ENCODE data around the gene DHRSX. TPM values are rescaled to one million over a fixed set of nuclear protein-coding genes. Genes with fewer than 3 reads are reported as not detected.

DHRSX gene
- polyA plus RNA-seq, 3 donors = 12.9 to 33.2 (median 28.3) TPM

- Histone ChIP-seq H3K9ac (ENCODE audit: insufficient read depth, low read length, poor library complexity, severe bottlenecking) (no peak overlapping the region), H3K27ac (ENCODE audit: low read depth in 1 of 2, low read length in 2 of 2) (no peak overlapping the region), H3K36me3 (replicated peaks in 1 of 2; ENCODE audit: control insufficient read depth in 1 of 2, insufficient read depth in 2 of 2, low read length in 2 of 2) (peaks cover 3 to 12% of the 10 kb centered on the region in 2 donors), H3K79me2 (ENCODE audit: insufficient read depth, low read length) (peaks cover 10% of the 10 kb centered on the region), H3K4me2 (replicated peaks; ENCODE audit: extremely low read depth, low read length, poor library complexity, severe bottlenecking) (no peak overlapping the region), H3K4me3 (replicated peaks in 1 of 3; ENCODE audit: low read depth in 2 of 3, low read length in 3 of 3) (no peak overlapping the region), H3K4me1 (ENCODE audit: control insufficient read depth in 1 of 2, insufficient read depth in 2 of 2, low read length in 2 of 2) (no peaks in the 10 kb centered on the region), H3K9me3 (replicated peaks in 1 of 2; ENCODE audit: control insufficient read depth in 1 of 2, insufficient read depth in 1 of 2, low read length in 2 of 2) (peaks cover 13 to 16% of the 10 kb centered on the region in 2 donors), H4K20me1 (ENCODE audit: insufficient read depth, low read length) (peaks cover 52% of the 10 kb centered on the region), H3K27me3 (ENCODE audit: control insufficient read depth in 2 of 2, insufficient read depth in 2 of 2, low read length in 2 of 2) (no peaks in the 10 kb centered on the region), H2AFZ (ENCODE audit: insufficient read depth, low read depth, low read length, poor library complexity, severe bottlenecking) (no peak overlapping the region)
- H3K9me3 Mint-ChIP-seq = peaks cover 5 to 16% (median 9%) of the 10 kb centered on the region in 7 donors
- no peak overlapping the region for H3K4me3 Mint-ChIP-seq
- peaks cover 0 to 2% (median 1%) of the 10 kb centered on the region in 3 donors for H3K27me3 Mint-ChIP-seq (ENCODE audit: low read depth in 3 of 3)
- H3K4me1 Mint-ChIP-seq = peaks cover 1% of the 10 kb centered on the region
- intact Hi-C loops (cut with micrococcal nuclease) = no loop called here
- H3K27ac Mint-ChIP-seq = peak overlapping the region in 1 of 7 donors; percentile 6
- TF ChIP-seq, protein P1, sequence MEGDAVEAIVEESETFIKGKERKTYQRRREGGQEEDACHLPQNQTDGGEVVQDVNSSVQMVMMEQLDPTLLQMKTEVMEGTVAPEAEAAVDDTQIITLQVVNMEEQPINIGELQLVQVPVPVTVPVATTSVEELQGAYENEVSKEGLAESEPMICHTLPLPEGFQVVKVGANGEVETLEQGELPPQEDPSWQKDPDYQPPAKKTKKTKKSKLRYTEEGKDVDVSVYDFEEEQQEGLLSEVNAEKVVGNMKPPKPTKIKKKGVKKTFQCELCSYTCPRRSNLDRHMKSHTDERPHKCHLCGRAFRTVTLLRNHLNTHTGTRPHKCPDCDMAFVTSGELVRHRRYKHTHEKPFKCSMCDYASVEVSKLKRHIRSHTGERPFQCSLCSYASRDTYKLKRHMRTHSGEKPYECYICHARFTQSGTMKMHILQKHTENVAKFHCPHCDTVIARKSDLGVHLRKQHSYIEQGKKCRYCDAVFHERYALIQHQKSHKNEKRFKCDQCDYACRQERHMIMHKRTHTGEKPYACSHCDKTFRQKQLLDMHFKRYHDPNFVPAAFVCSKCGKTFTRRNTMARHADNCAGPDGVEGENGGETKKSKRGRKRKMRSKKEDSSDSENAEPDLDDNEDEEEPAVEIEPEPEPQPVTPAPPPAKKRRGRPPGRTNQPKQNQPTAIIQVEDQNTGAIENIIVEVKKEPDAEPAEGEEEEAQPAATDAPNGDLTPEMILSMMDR (IDR thresholded peaks at IDR 0.05) = no peak
- H3K36me3 Mint-ChIP-seq = peaks cover 10 to 32% of the 10 kb centered on the region in 2 donors
- no peak for DNase-seq
- 83% methylated on average over 2 of the region's 5 CpGs for WGBS (ENCODE audit: insufficient coverage)
Measured at GRCh38 chrX:2450681-2451080, 50.1 kb downstream of the DHRSX start.

DNA sequence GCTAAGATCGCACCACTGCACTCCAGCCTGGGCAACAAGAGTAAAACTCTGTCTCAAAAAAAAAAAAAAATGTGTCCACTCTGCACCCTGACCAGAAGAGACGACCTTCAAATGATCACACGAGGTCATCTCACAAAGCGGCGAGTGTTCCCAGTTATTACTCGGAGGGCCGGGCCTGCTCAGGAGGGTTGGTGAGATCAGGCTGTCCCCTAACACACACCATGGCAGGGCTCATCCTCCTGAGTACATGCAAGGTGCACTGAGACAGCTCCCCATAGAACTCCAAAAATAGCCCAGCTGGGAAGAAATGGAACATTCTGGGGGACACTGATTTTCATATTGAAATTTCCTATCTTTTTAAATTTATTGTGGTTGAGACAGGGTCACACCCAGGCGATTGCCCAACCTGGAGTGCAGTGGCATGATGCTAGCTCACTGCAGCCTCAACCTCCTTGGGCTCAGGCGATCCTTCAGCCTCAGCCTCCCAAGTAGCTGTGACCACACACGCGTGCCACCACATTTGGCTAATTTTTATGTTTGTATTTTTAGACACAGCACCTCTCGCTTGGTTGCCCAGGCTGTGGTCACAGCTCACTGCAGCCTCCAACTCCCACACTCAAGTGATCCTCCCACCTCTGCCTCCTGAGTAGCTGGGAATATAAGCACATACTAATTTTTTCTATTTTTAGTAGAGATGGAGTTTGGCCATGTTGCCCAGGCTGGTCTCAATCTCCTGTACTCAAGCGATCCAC, 51.5 kb downstream of the DHRSX start:
- no peak overlapping the region for H3K4me2 ChIP-seq (replicated peaks; ENCODE audit: extremely low read depth, low read length, poor library complexity, severe bottlenecking)
- no peaks in the 10 kb centered on the region for H3K27me3 ChIP-seq (ENCODE audit: control insufficient read depth in 2 of 2, insufficient read depth in 2 of 2, low read length in 2 of 2)
- H3K79me2 ChIP-seq (ENCODE audit: insufficient read depth, low read length) = peaks cover 14% of the 10 kb centered on the region
- TF ChIP-seq, protein P1 (IDR thresholded peaks at IDR 0.05) = no peak
- H3K4me3 ChIP-seq (replicated peaks in 1 of 3; ENCODE audit: low read depth in 2 of 3, low read length in 3 of 3) = no peak overlapping the region
- peaks cover 45% of the 10 kb centered on the region for H4K20me1 ChIP-seq (ENCODE audit: insufficient read depth, low read length)
- no peak overlapping the region for H2AFZ ChIP-seq (ENCODE audit: insufficient read depth, low read depth, low read length, poor library complexity, severe bottlenecking)
- H3K9me3 Mint-ChIP-seq = peaks cover 5 to 13% (median 8%) of the 10 kb centered on the region in 7 donors
- WGBS (ENCODE audit: insufficient coverage) = 100% methylated on average over 1 of the region's 13 CpGs
- no peak overlapping the region for H3K9ac ChIP-seq (ENCODE audit: insufficient read depth, low read length, poor library complexity, severe bottlenecking)
- peaks cover 1% of the 10 kb centered on the region for H3K4me1 Mint-ChIP-seq
- H3K27me3 Mint-ChIP-seq (ENCODE audit: low read depth in 3 of 3) = peaks cover 0 to 2% (median 1%) of the 10 kb centered on the region in 3 donors
- H3K4me3 Mint-ChIP-seq = no peak overlapping the region
- no peaks in the 10 kb centered on the region for H3K4me1 ChIP-seq (ENCODE audit: control insufficient read depth in 1 of 2, insufficient read depth in 2 of 2, low read length in 2 of 2)
- peaks cover 3 to 12% of the 10 kb centered on the region in 2 donors for H3K36me3 ChIP-seq (replicated peaks in 1 of 2; ENCODE audit: control insufficient read depth in 1 of 2, insufficient read depth in 2 of 2, low read length in 2 of 2)
- peak overlapping the region in 3 of 7 donors; percentile 37 to 72 (median 55) for H3K27ac Mint-ChIP-seq
- H3K9me3 ChIP-seq (replicated peaks in 1 of 2; ENCODE audit: control insufficient read depth in 1 of 2, insufficient read depth in 1 of 2, low read length in 2 of 2) = peaks cover 13 to 16% of the 10 kb centered on the region in 2 donors
- no peak overlapping the region for H3K27ac ChIP-seq (ENCODE audit: low read depth in 1 of 2, low read length in 2 of 2)
- H3K36me3 Mint-ChIP-seq = peaks cover 10 to 22% of the 10 kb centered on the region in 2 donors
- DNase-seq = no peak
- intact Hi-C loops (cut with micrococcal nuclease) = no loop called here

Measured in CD14-positive monocyte (primary cell).